Liver (tissue), 9 donors: Measurements from ENCODE around the gene NAT9. TPM values are rescaled to one million over a fixed set of nuclear protein-coding genes. Genes with fewer than 3 reads are reported as not detected.

Experiments used
- DNase-seq: peaks from one replicate; pipeline ENCODE4 v3.0.0-alpha.2; 2017; ENCODE audit warnings: low spot score
- H3K27ac ChIP-seq, 2 donors: one replicate each; pipeline ENCODE4 v1.7.0; 2013; ENCODE audit warnings: inconsistent platforms in 2 of 2, low read length in 2 of 2, control low read depth in 1 of 2, low read depth in 1 of 2, mild to moderate bottlenecking in 1 of 2
- H3K27me3 ChIP-seq, 4 donors: one replicate each; pipeline versions ENCODE4 v1.6.1 to v1.7.0; 2013; ENCODE audit warnings: low read length in 3 of 4, inconsistent platforms in 1 of 4, mild to moderate bottlenecking in 1 of 4, moderate library complexity in 1 of 4; ENCODE audit not compliant: control insufficient read depth in 4 of 4, insufficient read depth in 4 of 4
- H3K36me3 ChIP-seq, 4 donors: one replicate each; pipeline versions ENCODE4 v1.6.1 to v1.7.0; 2013; ENCODE audit warnings: low read length in 3 of 4, mild to moderate bottlenecking in 3 of 4, low read depth in 1 of 4, moderate library complexity in 1 of 4; ENCODE audit not compliant: control insufficient read depth in 4 of 4, insufficient read depth in 3 of 4
- H3K4me1 ChIP-seq, 4 donors: one replicate each; pipeline versions ENCODE4 v1.6.1 to v1.7.0; 2013; ENCODE audit warnings: low read length in 3 of 4, mild to moderate bottlenecking in 3 of 4, moderate library complexity in 1 of 4; ENCODE audit not compliant: control insufficient read depth in 4 of 4, insufficient read depth in 4 of 4
- H3K4me3 ChIP-seq, 3 donors: one replicate each; pipeline versions ENCODE4 v1.6.1 to v1.7.0; 2013; ENCODE audit warnings: low read length in 3 of 3, control low read depth in 1 of 3, low read depth in 1 of 3, mild to moderate bottlenecking in 1 of 3
- H3K9ac ChIP-seq, 2 donors: one replicate each; pipeline ENCODE4 v1.7.0; 2013; ENCODE audit warnings: low read length in 2 of 2, mild to moderate bottlenecking in 2 of 2, moderate library complexity in 2 of 2, control low read depth in 1 of 2, low read depth in 1 of 2
- H3K9me3 ChIP-seq, 4 donors: one replicate each; pipeline versions ENCODE4 v1.6.1 to v1.7.0; 2013; ENCODE audit warnings: low read length in 3 of 4; ENCODE audit not compliant: control insufficient read depth in 4 of 4
- EGR1 ChIP-seq, 2 donors: IDR thresholded peaks; 2 replicates each; pipeline ENCODE4 v1.6.1; 2016 to 2018; ENCODE audit warnings: antibody characterized with exemption in 2 of 2, low read depth in 2 of 2
- FOXA1 ChIP-seq: IDR thresholded peaks from 2 replicates; pipeline ENCODE4 v1.6.1; 2016; ENCODE audit warnings: antibody characterized with exemption
- FOXA2 ChIP-seq: IDR thresholded peaks from 2 replicates; pipeline ENCODE4 v1.6.1; 2016; ENCODE audit warnings: antibody characterized with exemption
- GABPA ChIP-seq, 2 donors: IDR thresholded peaks in 1 of 2; conservative IDR thresholded peaks in 1 of 2; 2 replicates each; pipeline ENCODE4 v1.6.1; 2016; ENCODE audit warnings: antibody characterized with exemption in 2 of 2, mild to moderate bottlenecking in 1 of 2, moderate library complexity in 1 of 2
- HNF4A ChIP-seq, 2 donors: conservative IDR thresholded peaks; 2 replicates each; pipeline ENCODE4 v1.6.1; 2016; ENCODE audit warnings: antibody characterized with exemption in 2 of 2, mild to moderate bottlenecking in 2 of 2
- HNF4G ChIP-seq: IDR thresholded peaks from 2 replicates; pipeline ENCODE4 v1.6.1; 2016; ENCODE audit warnings: antibody characterized with exemption
- JUND ChIP-seq, 2 donors: IDR thresholded peaks; 2 replicates each; pipeline ENCODE4 v1.6.1; 2016; ENCODE audit warnings: antibody characterized with exemption in 2 of 2
- NR2F2 ChIP-seq: IDR thresholded peaks from 2 replicates; pipeline ENCODE4 v1.6.1; 2016; ENCODE audit warnings: antibody characterized with exemption
- RAD21 ChIP-seq, 2 donors: IDR thresholded peaks; 2 replicates each; pipeline ENCODE4 v1.6.1; 2016; ENCODE audit warnings: antibody characterized with exemption in 2 of 2, mild to moderate bottlenecking in 2 of 2
- RXRA ChIP-seq, 2 donors: IDR thresholded peaks; 2 replicates each; pipeline ENCODE4 v1.6.1; 2017 to 2018; ENCODE audit warnings: antibody characterized with exemption in 2 of 2, mild to moderate bottlenecking in 1 of 2
- SP1 ChIP-seq: IDR thresholded peaks from 2 replicates; pipeline ENCODE4 v1.6.1; 2018; ENCODE audit warnings: antibody characterized with exemption, mild to moderate bottlenecking
- TAF1 ChIP-seq: conservative IDR thresholded peaks from 2 replicates; pipeline ENCODE4 v1.6.1; 2016; ENCODE audit warnings: antibody characterized with exemption, mild to moderate bottlenecking
- YY1 ChIP-seq: IDR thresholded peaks from 2 replicates; pipeline ENCODE4 v1.6.1; 2016; ENCODE audit warnings: antibody characterized with exemption, mild to moderate bottlenecking
- WGBS: extraction: QIAGEN DNeasy Blood & Tissue Kit; methylation state at CpG from one replicate; pipeline ENCODE4 v1.1.7; 2013; 5-methylcytosine and 5-hydroxymethylcytosine counted together
- polyA plus RNA-seq, 2 donors: library from polyadenylated mRNA; stranded (reverse) in 1 of 2; unstranded in 1 of 2; fragments of 200-250 nt in 1 of 2; fragments of >200 nt in 1 of 2; fragmentation: Nextera tagmentation in 1 of 2; extraction: Ambion mirVana in 1 of 2; gene quantifications; one replicate each; pipeline versions ENCODE4 v1.2.1 to v1.2.3, GENCODE V29; 2013 to 2015
- total RNA-seq, 2 donors: library from RNA; depleted of rRNA; stranded (reverse); fragments of >200 nt; gene quantifications; one replicate each; pipeline ENCODE4 v1.2.3, GENCODE V29; 2014
- TF ChIP-seq, protein P1 (sequence below): IDR thresholded peaks from 2 replicates; pipeline ENCODE4 v1.6.1; 2016; ENCODE audit warnings: antibody characterized with exemption
- TF ChIP-seq, protein P2 (sequence below): IDR thresholded peaks from 2 replicates; pipeline ENCODE4 v1.6.1; 2016; ENCODE audit warnings: antibody characterized with exemption
- TF ChIP-seq, protein P3 (sequence below): fragments of 150-350 bp; IDR thresholded peaks from 2 replicates; pipeline ENCODE4 v1.5.1; 2017; ENCODE audit warnings: improper control_type of control experiment, low read depth, low read length; ENCODE audit not compliant: missing input control
- TF ChIP-seq, protein P4 (sequence below): IDR thresholded peaks from 2 replicates; pipeline ENCODE4 v1.6.1; 2016; ENCODE audit warnings: antibody characterized with exemption, mild to moderate bottlenecking
- TF ChIP-seq, protein P5 (sequence below): IDR thresholded peaks from 2 replicates; pipeline ENCODE4 v1.6.1; 2016; ENCODE audit warnings: antibody characterized with exemption
- donor health status: healthy.
- donor health status: healthy.
- donor health status: healthy.
- donor health status: healthy.
- donor health status: healthy.

NAT9 gene
- total and polyA plus RNA-seq, 4 donors, result 8.1 to 25.5 (median 17.1) TPM

DNA sequence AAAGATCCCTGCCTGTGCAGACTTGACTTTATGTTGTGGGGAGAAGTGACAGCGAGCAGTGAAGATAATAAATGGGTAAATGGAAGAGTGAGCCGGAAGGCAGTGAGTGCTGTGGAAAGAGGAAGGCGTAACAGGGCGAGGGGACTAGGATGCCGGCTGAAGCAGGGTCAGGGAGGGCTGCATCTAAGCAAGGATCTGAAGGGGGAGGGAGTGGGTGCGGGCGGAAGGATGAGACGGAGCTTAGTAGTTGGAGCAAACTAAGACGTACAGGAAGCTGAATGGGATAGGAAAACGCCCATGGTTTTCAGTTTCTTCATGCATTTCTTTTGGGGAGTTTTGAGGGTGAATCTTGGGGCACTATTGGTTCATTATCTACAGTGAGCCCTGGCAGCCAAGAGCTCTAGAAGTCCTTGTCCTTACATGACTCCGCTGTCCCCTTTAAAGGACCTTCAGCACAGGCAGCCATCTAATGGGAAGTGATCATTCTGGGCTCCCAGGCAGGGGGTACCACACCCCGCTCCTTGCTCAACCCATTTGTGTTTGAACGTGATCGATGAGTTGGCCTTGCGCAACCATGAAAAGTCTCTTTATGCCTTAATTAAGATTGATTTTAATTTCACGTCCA is 10.4 kb upstream of the NAT9 start:
- Histone ChIP-seq H3K4me1 (no peaks in the 10 kb centered on the region), H3K4me3 (no peak overlapping the region), H3K27ac (no peak overlapping the region), H3K9me3 (no peaks in the 10 kb centered on the region), H3K27me3 (no peaks in the 10 kb centered on the region), H3K9ac (no peak overlapping the region), H3K36me3 (peaks cover 0 to 10% (median 5%) of the 10 kb centered on the region in 4 donors)
- 78% methylated on average over 16 of the region's 16 CpGs for WGBS
- TF ChIP-seq, protein P1, sequence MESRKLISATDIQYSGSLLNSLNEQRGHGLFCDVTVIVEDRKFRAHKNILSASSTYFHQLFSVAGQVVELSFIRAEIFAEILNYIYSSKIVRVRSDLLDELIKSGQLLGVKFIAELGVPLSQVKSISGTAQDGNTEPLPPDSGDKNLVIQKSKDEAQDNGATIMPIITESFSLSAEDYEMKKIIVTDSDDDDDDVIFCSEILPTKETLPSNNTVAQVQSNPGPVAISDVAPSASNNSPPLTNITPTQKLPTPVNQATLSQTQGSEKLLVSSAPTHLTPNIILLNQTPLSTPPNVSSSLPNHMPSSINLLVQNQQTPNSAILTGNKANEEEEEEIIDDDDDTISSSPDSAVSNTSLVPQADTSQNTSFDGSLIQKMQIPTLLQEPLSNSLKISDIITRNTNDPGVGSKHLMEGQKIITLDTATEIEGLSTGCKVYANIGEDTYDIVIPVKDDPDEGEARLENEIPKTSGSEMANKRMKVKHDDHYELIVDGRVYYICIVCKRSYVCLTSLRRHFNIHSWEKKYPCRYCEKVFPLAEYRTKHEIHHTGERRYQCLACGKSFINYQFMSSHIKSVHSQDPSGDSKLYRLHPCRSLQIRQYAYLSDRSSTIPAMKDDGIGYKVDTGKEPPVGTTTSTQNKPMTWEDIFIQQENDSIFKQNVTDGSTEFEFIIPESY, result no peak
- TF ChIP-seq HNF4G (no peak), FOXA2 (no peak), TAF1 (no peak), JUND (IDR thresholded peaks at IDR 0.05) (no peak), FOXA1 (no peak)
- TF ChIP-seq, protein P2, sequence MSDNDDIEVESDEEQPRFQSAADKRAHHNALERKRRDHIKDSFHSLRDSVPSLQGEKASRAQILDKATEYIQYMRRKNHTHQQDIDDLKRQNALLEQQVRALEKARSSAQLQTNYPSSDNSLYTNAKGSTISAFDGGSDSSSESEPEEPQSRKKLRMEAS, result no peak
- no peak for DNase-seq

DNA sequence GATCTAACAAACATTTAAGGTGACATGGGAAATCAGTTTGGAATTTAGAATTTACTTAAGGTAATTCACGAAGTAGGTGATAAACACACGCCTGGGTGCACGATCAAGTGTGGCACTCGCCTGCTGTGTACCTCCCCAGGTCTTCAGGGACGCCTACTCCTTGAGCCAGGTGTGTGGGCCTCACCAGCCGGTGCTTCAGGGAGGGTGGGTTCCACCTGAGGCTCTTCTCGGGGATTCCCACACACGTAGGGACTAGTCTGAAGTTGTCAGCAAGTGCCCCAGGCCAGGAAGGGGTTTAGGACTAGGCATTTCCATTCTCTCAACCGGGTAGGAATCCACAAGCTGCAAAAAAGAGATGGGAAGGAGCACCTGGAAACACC is 9.8 kb upstream of the NAT9 start:
- Histone ChIP-seq H3K9ac (no peak overlapping the region), H3K4me3 (no peak overlapping the region), H3K27ac (no peak overlapping the region), H3K27me3 (no peaks in the 10 kb centered on the region), H3K36me3 (peaks cover 0 to 10% (median 5%) of the 10 kb centered on the region in 4 donors), H3K9me3 (no peaks in the 10 kb centered on the region), H3K4me1 (no peaks in the 10 kb centered on the region)
- 93% methylated on average over 9 of the region's 9 CpGs for WGBS
- DNase-seq, result no peak
- TF ChIP-seq RAD21 (IDR thresholded peaks at IDR 0.05) (no peak), EGR1 (IDR thresholded peaks at IDR 0.05; ENCODE audit: low read depth in 2 of 2) (no peak), FOXA1 (no peak), FOXA2 (no peak), RXRA (IDR thresholded peaks at IDR 0.05) (no peak), HNF4A (conservative IDR thresholded peaks at IDR 0.05) (no peak), JUND (IDR thresholded peaks at IDR 0.05) (no peak), YY1 (no peak), SP1 (no peak), NR2F2 (no peak), GABPA (IDR thresholded peaks at IDR 0.05 in 1 of 2, conservative IDR thresholded peaks at IDR 0.05 in 1 of 2) (no peak), TAF1 (no peak)
- TF ChIP-seq, protein P1, result no peak
- TF ChIP-seq, protein P2, result no peak
- TF ChIP-seq, protein P3, sequence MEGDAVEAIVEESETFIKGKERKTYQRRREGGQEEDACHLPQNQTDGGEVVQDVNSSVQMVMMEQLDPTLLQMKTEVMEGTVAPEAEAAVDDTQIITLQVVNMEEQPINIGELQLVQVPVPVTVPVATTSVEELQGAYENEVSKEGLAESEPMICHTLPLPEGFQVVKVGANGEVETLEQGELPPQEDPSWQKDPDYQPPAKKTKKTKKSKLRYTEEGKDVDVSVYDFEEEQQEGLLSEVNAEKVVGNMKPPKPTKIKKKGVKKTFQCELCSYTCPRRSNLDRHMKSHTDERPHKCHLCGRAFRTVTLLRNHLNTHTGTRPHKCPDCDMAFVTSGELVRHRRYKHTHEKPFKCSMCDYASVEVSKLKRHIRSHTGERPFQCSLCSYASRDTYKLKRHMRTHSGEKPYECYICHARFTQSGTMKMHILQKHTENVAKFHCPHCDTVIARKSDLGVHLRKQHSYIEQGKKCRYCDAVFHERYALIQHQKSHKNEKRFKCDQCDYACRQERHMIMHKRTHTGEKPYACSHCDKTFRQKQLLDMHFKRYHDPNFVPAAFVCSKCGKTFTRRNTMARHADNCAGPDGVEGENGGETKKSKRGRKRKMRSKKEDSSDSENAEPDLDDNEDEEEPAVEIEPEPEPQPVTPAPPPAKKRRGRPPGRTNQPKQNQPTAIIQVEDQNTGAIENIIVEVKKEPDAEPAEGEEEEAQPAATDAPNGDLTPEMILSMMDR, result no peak
- TF ChIP-seq, protein P4, sequence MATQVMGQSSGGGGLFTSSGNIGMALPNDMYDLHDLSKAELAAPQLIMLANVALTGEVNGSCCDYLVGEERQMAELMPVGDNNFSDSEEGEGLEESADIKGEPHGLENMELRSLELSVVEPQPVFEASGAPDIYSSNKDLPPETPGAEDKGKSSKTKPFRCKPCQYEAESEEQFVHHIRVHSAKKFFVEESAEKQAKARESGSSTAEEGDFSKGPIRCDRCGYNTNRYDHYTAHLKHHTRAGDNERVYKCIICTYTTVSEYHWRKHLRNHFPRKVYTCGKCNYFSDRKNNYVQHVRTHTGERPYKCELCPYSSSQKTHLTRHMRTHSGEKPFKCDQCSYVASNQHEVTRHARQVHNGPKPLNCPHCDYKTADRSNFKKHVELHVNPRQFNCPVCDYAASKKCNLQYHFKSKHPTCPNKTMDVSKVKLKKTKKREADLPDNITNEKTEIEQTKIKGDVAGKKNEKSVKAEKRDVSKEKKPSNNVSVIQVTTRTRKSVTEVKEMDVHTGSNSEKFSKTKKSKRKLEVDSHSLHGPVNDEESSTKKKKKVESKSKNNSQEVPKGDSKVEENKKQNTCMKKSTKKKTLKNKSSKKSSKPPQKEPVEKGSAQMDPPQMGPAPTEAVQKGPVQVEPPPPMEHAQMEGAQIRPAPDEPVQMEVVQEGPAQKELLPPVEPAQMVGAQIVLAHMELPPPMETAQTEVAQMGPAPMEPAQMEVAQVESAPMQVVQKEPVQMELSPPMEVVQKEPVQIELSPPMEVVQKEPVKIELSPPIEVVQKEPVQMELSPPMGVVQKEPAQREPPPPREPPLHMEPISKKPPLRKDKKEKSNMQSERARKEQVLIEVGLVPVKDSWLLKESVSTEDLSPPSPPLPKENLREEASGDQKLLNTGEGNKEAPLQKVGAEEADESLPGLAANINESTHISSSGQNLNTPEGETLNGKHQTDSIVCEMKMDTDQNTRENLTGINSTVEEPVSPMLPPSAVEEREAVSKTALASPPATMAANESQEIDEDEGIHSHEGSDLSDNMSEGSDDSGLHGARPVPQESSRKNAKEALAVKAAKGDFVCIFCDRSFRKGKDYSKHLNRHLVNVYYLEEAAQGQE, result no peak
- TF ChIP-seq, protein P5, sequence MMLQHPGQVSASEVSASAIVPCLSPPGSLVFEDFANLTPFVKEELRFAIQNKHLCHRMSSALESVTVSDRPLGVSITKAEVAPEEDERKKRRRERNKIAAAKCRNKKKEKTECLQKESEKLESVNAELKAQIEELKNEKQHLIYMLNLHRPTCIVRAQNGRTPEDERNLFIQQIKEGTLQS, result no peak
